ENCODE measurements around the gene ETV1. TPM values are rescaled to one million over a fixed set of nuclear protein-coding genes. Genes with fewer than 3 reads are reported as not detected.

Gene ETV1
- total and polyA plus RNA-seq, 2 of the 4 experiments (the other 2 are of a cell fraction) = 8.6 to 21.1 TPM

DNA sequence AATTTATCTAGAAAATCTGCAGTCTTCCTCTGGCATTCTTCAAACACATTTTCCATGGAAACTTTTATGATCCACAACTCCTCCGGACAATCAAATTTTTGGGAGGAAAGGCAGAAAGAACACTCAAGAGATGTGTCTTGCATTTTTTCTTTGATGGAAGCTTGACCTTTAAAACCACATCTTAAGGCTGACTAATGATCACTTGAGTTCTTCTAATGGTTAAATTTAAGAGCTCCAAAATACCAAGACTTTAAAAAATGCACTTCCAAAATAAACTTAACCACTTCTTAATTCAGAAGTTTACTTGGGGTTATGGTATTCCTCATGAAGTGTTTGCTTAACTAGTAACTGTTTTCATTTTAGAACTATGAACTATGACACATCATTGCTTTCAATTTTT, 43.3 kb downstream of the ETV1 start:
- ATAC-seq (ENCODE audit: low read depth) = peak; percentile 93
- H3K4ac ChIP-seq (ENCODE audit: low read depth, low read length) = no peak overlapping the region
- peak; percentile 65 for DNase-seq
- no peaks in the 10 kb centered on the region for H3K9me1 ChIP-seq (ENCODE audit: insufficient read depth, low read length)
- H4K8ac ChIP-seq (ENCODE audit: low read depth in 2 of 2, low read length in 2 of 2) = no peak overlapping the region
- H3K27me3 ChIP-seq (ENCODE audit: control insufficient read depth, insufficient read depth, low read length) = no peaks in the 10 kb centered on the region
- no peak overlapping the region for H2BK15ac ChIP-seq (ENCODE audit: low read depth, low read length)
- H4K20me1 ChIP-seq (ENCODE audit: insufficient read depth, low read length) = no peaks in the 10 kb centered on the region
- CTCF ChIA-PET = interaction anchor here (1.0 to 1.4 kb wide), 2 partner anchors 17 to 30 kb away, joined by 3 read pairs; no protein-coding TSS in a partner anchor
- H2BK20ac ChIP-seq (ENCODE audit: low read depth, low read length) = no peak overlapping the region
- H4K5ac ChIP-seq (ENCODE audit: low read depth, low read length) = no peak overlapping the region
- no peak overlapping the region for H3K18ac ChIP-seq (ENCODE audit: low read depth, low read length)
- H3K79me1 ChIP-seq (ENCODE audit: low read depth in 1 of 2, low read length in 2 of 2) = no peaks in the 10 kb centered on the region
- H2AK5ac ChIP-seq (ENCODE audit: low read depth, low read length) = no peak overlapping the region
- in situ Hi-C loops (cut with MboI; ENCODE audit: low sequenced_read_pairs) (no loop called here), intact Hi-C loops (cut with micrococcal nuclease) (loop anchor here (2.0 kb wide), 1 partner anchor 43 kb away; the partner anchor contains the start of gene ETV1), dilution Hi-C loops (cut with HindIII; ENCODE audit: low sequenced_read_pairs, unreplicated experiment) (no loop called here)
- TF ChIP-seq CEBPB (IDR thresholded peaks at IDR 0.05; ENCODE audit: low read depth, low read length) (no peak), NFE2L2 (IDR thresholded peaks at IDR 0.05; ENCODE audit: low read depth, low read length) (no peak), MXI1 (IDR thresholded peaks at IDR 0.05; ENCODE audit: borderline replicate concordance, low read depth, low read length) (no peak), SMC3 (IDR thresholded peaks at IDR 0.05; ENCODE audit: low read depth, low read length) (no peak), BHLHE40 (IDR thresholded peaks at IDR 0.05; ENCODE audit: low read depth, low read length) (no peak), FOS (IDR thresholded peaks at IDR 0.05; ENCODE audit: low read depth, low read length) (no peak), MAFK (IDR thresholded peaks at IDR 0.05; ENCODE audit: low read depth, low read length) (no peak), POLR2A (IDR thresholded peaks at IDR 0.05; ENCODE audit: low read depth, low read length) (no peak), MAZ (IDR thresholded peaks at IDR 0.05; ENCODE audit: borderline replicate concordance, low read depth, low read length) (no peak), RAD21 (IDR thresholded peaks at IDR 0.05; ENCODE audit: low read length) (no peak), RFX5 (IDR thresholded peaks at IDR 0.05; ENCODE audit: low read depth, low read length) (no peak), CHD1 (IDR thresholded peaks at IDR 0.05; ENCODE audit: low read depth, low read length) (no peak), RCOR1 (IDR thresholded peaks at IDR 0.05; ENCODE audit: insufficient replicate concordance, low read length) (no peak)
- TF ChIP-seq, protein P1, sequence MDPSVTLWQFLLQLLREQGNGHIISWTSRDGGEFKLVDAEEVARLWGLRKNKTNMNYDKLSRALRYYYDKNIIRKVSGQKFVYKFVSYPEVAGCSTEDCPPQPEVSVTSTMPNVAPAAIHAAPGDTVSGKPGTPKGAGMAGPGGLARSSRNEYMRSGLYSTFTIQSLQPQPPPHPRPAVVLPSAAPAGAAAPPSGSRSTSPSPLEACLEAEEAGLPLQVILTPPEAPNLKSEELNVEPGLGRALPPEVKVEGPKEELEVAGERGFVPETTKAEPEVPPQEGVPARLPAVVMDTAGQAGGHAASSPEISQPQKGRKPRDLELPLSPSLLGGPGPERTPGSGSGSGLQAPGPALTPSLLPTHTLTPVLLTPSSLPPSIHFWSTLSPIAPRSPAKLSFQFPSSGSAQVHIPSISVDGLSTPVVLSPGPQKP (IDR thresholded peaks at IDR 0.05; ENCODE audit: borderline replicate concordance, low read depth, low read length) = no peak
- TF ChIP-seq, protein P2, sequence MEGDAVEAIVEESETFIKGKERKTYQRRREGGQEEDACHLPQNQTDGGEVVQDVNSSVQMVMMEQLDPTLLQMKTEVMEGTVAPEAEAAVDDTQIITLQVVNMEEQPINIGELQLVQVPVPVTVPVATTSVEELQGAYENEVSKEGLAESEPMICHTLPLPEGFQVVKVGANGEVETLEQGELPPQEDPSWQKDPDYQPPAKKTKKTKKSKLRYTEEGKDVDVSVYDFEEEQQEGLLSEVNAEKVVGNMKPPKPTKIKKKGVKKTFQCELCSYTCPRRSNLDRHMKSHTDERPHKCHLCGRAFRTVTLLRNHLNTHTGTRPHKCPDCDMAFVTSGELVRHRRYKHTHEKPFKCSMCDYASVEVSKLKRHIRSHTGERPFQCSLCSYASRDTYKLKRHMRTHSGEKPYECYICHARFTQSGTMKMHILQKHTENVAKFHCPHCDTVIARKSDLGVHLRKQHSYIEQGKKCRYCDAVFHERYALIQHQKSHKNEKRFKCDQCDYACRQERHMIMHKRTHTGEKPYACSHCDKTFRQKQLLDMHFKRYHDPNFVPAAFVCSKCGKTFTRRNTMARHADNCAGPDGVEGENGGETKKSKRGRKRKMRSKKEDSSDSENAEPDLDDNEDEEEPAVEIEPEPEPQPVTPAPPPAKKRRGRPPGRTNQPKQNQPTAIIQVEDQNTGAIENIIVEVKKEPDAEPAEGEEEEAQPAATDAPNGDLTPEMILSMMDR (conservative IDR thresholded peaks at IDR 0.05; ENCODE audit: low read depth, low read length) = no peak
- TF ChIP-seq, protein P3, sequence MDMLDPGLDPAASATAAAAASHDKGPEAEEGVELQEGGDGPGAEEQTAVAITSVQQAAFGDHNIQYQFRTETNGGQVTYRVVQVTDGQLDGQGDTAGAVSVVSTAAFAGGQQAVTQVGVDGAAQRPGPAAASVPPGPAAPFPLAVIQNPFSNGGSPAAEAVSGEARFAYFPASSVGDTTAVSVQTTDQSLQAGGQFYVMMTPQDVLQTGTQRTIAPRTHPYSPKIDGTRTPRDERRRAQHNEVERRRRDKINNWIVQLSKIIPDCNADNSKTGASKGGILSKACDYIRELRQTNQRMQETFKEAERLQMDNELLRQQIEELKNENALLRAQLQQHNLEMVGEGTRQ (IDR thresholded peaks at IDR 0.05; ENCODE audit: low read depth, low read length) = no peak
- BruUV-seq (replicated peaks) = no TSS peak
- peaks cover 2% of the 10 kb centered on the region; the same call in 1 of the 2 replicates for H3K4me1 ChIP-seq (ENCODE audit: control insufficient read depth, insufficient read depth, low read length)
- H3K9ac ChIP-seq (ENCODE audit: low read depth, low read length) = no peak overlapping the region
- no peak overlapping the region for H3K23ac ChIP-seq (ENCODE audit: low read depth, low read length)
- no peak overlapping the region for H3K14ac ChIP-seq (replicated peaks; ENCODE audit: low read depth, low read length)
- H3K4me3 ChIP-seq (ENCODE audit: insufficient read depth, low read depth, low read length) = no peak overlapping the region
- no peak overlapping the region for H2BK5ac ChIP-seq (ENCODE audit: low read depth, low read length, poor library complexity, severe bottlenecking)
- H3K9me3 ChIP-seq (ENCODE audit: control insufficient read depth, insufficient read depth, low read length) = no peaks in the 10 kb centered on the region
- no peaks in the 10 kb centered on the region for H3K36me3 ChIP-seq (ENCODE audit: control insufficient read depth, insufficient read depth, low read length)
- H2BK120ac ChIP-seq (ENCODE audit: low read depth, low read length) = no peak overlapping the region
- H4K91ac ChIP-seq (ENCODE audit: insufficient read depth, low read depth, low read length) = no peak overlapping the region
- H3K27ac ChIP-seq (ENCODE audit: insufficient read depth, low read length) = no peak overlapping the region
- no peak overlapping the region for H2AFZ ChIP-seq (replicated peaks; ENCODE audit: low read length, poor library complexity)
- H3K56ac ChIP-seq (ENCODE audit: extremely low read depth, insufficient read depth, low read length) = no peak overlapping the region
- no peak overlapping the region for H3K4me2 ChIP-seq (ENCODE audit: low read depth, low read length)
- WGBS, 2 experiments (ENCODE audit: extremely low coverage in 2 of 2, insufficient read length in 1 of 2) = no CpG with 5 or more reads among the region's 1 CpG
- POLR2A ChIA-PET (ENCODE audit: unreplicated experiment) = no interaction called here
- no peak overlapping the region for H2AK9ac ChIP-seq (replicated peaks; ENCODE audit: low read depth, low read length, poor library complexity)
